Amniotic epithelial cell (primary cell): Measurements from ENCODE around the gene CASTOR1.

Source experiments
- DNase-seq: peaks from one replicate; pipeline ENCODE4 v3.0.0-alpha.2; 2010; ENCODE audit warnings: low read depth

Gene CASTOR1

GRCh38 chr22:30262917-30263741 lies 26.2 kb downstream of the CASTOR1 start:
- no peak for DNase-seq

DNA sequence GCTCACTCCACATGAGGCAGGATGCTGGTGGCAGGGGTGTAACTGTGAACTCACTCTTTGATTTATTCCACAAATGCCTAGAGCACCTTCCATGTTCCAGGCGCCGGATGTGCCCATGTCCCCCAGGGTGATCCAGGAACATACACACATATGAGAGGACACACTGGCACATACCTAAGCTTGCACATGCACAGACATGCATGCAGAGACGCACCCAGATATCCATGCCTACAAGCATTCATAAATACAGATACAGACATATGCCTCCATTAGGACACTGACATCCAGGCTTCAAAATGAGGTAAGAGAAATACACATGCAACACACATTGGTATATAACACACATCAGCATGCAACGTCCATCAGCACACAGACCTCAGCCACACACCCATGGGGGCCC lies 27.2 kb downstream of the CASTOR1 start:
- no peak for DNase-seq

- DNase-seq: peak; percentile 84
These were observed 28.2 kb downstream of the CASTOR1 start for GRCh38 chr22:30261134-30261533.

GRCh38 chr22:30260682-30261081 lies 28.6 kb downstream of the CASTOR1 start:
- DNase-seq: no peak

GRCh38 chr22:30260276-30260675 lies 29.0 kb downstream of the CASTOR1 start:
- no peak for DNase-seq

DNA sequence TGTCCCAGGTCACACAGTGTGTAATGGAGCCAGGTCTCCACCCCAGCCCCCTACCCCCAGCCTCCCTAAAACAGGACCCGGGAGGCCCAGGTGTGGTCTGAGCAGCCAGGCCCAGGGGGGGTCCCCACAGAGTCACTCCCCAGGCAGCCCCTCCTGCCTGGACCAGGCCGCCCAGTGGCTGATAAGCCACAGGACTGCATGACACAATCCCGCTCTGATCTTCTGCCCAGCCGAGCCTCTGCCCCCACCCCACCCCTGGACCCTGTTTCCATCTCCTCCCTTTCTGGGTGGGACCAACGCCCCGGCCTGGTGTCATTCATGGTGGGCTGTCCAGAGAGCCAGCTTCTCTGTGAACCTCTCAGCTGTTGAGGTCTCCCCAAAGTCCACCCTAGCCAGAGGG lies 35.0 kb downstream of the CASTOR1 start:
- no peak for DNase-seq

GRCh38 chr22:30253205-30253852 lies 36.0 kb downstream of the CASTOR1 start:
- no peak for DNase-seq

- no peak for DNase-seq
These were observed 36.7 kb downstream of the CASTOR1 start for GRCh38 chr22:30252411-30253204.

DNA sequence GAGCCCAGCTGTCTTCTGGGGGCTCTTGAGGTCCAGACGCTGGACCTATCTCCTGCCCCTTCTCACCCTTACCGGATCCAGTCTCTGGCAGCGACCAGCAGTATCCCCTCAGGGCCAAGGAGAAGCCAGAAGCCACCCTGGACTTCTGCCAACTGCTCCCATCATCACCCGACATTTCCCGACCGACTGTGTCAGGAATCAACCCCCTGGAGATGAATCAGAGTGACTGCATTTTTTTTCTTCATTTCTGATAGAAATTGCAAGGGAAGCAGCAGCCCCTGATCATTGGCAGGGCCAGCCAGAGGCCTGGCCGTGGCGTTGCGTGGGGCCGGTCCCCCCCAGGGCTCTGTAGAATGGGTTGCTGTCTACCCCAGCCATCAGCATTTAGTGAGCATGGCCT lies 37.6 kb downstream of the CASTOR1 start:
- no peak for DNase-seq

- DNase-seq: peak; percentile 75
These were observed 38.5 kb downstream of the CASTOR1 start for GRCh38 chr22:30250661-30251267.

- no peak for DNase-seq
These were observed 39.2 kb downstream of the CASTOR1 start for GRCh38 chr22:30250039-30250565.

DNA sequence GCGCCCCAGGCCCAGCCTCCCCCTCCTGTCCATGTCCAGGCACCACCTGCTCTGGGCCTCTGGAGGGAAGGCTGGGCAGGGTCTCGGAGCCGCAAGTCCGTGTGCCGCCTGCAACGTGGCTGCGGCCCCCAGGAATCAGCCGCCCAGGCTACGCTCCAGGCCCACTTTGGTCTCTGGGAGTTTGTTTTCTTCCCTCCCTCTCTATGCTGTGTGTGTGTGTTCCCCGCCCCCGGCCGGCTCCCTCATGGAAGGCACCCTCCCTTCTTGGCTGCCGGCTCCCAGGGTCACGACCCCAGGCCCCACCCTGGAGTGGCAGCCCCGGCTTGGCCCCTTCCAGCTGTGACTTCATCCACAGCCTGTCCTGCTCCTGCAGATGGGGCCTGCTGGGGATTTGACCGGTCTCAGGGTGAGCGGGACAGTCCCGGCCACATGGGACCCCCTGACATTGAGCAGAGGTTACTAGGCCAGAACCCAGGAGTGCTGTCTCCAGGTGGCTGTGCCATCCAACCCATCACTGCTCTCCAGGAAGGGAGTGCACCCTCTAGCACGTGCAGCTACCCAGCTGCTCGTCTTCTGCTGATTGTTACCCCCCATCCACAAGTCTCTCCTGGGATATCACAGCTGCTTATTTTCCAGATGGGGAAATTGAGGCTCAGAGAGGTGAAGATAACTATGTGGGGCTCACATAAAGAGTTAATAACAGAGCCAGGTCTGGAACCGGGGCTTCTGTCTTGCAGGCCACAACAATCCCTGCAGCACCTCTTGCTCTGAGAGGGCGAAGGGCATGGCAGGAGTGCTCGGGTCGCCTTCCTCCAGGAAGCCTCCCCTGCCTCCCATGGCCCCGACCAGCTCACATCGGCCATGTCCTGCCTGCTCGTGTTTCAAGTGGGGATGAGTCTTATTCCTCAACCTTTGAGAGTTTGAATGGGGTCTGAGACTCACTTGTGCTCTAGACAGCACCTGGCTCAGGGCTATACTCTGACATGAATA lies 40.0 kb downstream of the CASTOR1 start:
- no peak for DNase-seq

GRCh38 chr22:30248484-30248883 lies 40.8 kb downstream of the CASTOR1 start:
- DNase-seq: no peak

- DNase-seq: no peak
These were observed 41.3 kb downstream of the CASTOR1 start for GRCh38 chr22:30247974-30248373.

- DNase-seq: no peak
These were observed 41.7 kb downstream of the CASTOR1 start for GRCh38 chr22:30247561-30247960.

DNA sequence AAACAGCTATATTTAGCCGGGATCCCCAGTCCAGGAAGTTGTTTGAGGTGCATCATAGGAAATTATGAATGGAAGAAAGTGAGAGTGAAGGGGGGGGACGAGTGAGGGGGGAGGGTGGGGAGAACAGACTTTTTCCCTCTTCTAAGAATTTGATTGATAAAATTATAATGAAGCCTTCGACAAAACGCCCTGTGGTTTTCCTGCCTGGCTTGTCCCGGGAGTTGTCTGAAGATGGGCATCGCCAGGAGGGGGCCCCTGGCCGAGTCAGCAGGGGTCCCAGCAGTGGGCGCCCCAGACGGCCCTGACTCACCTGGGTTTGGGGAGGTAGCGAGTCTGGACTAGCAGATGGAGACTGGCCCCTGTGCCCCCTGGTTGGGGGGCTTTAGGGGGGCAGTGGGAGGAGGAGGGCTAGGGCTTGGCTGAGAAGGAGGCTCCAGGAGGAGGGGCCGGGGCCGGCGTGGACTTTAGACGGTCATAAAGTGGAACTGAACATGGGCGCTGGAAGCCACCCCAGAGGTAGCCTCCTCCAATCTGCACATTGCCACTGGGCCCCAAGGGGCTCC lies 42.4 kb downstream of the CASTOR1 start:
- no peak for DNase-seq

- DNase-seq: peak; percentile 74
These were observed 43.1 kb downstream of the CASTOR1 start, which contains the start of gene LIF for GRCh38 chr22:30245985-30246813. TSS of gene LIF (minus strand) at chr22:30246759. CDS start at chr22:30246695, 64 bp downstream.

DNA sequence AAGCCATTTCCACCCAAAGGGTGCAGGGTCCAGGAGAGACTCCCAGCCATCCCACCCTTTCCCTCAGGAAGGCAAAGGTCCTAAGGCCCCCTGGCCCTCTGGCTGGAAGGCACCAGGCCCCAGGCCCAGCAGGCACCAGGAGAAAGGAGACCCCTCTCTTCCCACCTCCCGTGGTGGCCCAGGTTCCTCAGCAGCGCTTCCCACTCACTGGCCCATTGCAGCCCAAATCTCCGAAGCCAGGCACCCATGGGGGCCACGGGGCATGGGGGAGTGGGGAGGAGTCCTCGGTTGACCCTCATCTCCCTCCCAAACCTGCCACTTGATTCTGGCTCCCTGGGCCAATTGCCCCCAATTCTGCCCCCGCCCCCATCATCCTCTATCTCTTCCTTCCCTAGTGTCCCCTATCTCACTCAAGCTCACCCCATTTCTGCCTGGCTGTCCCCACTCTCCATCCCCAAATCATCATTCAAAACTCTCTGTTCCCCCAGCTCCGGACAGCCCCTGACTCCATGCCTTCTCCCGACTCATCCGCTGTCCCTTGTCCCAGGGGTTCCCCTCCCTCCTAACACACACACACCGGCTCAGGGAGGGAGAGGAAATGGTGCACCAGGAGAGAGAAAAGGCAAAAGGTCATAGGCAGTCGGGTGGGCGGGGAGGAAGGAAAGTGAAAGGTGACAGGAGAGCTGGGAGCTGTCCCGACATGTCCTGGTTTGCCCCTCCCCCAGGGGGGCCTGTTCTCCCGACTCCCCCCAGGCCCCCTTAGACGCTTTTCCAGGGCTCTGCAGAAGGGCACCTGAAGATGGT lies 43.9 kb downstream of the CASTOR1 start:
- no peak for DNase-seq

DNA sequence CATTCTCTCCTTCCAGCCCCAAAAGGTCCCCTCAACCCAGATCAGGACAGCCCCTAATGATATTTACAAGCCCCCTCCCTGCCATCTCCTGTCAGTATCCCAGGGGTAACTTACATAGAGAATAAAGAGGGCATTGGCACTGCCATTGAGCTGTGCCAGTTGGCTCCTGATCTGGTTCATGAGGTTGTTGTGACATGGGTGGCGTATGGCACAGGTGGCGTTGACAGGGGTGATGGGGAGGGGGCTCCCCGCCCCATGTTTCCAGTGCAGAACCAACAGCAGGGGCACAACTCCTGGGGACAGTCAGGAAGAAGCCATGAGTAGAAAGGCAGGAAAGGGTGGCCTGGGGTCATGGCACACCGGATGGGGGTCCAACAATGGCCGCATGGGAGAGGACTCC lies 44.7 kb downstream of the CASTOR1 start:
- DNase-seq: no peak
